Measurements from ENCODE around the gene DUSP1. TPM values are rescaled to one million over a fixed set of nuclear protein-coding genes. Genes with fewer than 3 reads are reported as not detected.

DUSP1 gene
- total and polyA plus RNA-seq, 10 of the 15 experiments (the other 5 are each of a cell fraction or from before 2014, with no cell fraction given): 1.4 to 6.2 (median 3.9) TPM

DNA sequence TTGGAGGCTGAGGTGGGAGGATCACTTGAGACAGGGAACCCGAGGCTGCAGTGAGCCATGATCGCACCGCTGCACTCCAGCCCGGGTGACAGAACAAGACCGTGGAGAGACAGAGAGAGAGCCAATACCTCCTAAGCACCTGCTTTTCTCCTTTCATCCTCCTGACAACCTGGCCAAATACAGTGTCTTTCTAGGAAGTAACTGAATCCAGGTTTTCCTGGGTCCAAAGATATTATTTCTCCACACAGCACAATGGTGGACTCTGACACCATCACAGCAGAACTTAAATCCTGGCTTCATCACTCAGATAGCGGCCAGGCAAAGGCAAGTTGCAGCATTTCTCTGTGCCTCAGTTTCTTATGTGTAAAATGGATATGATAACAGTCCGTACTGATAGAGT is 21.9 kb downstream of the DUSP1 start:
- ATAC-seq (no peak), DNase-seq (ENCODE audit: low read depth, low spot score) (no peak), FAIRE-seq (no peak)
- H3K4me3 ChIP-seq: no peak overlapping the region
- BruUV-seq (replicated peaks): no TSS peak
- H3K36me3 ChIP-seq (ENCODE audit: control insufficient read depth in 2 of 2, insufficient read depth in 2 of 2, low read length in 1 of 2): no peaks in the 10 kb centered on the region
- H3K4me1 ChIP-seq (ENCODE audit: control insufficient read depth, insufficient read depth, low read length): no peaks in the 10 kb centered on the region
- no peaks in the 10 kb centered on the region; the same call in 2 of the 3 replicates for H3K9me3 ChIP-seq (replicated peaks; ENCODE audit: control insufficient read depth, insufficient read depth, low read length)
- H3K9ac ChIP-seq (ENCODE audit: control insufficient read depth, insufficient read depth, low read length): no peak overlapping the region
- in situ Hi-C loops (cut with MboI) (no loop called here), intact Hi-C loops (cut with micrococcal nuclease; ENCODE audit: unreplicated experiment) (no loop called here)
- no peak overlapping the region for H3K4me2 ChIP-seq (ENCODE audit: control insufficient read depth, insufficient read depth)
- no peak overlapping the region for H2AFZ ChIP-seq (ENCODE audit: control insufficient read depth, low read depth, low read length)
- H3K27me3 ChIP-seq (replicated peaks in 1 of 2; ENCODE audit: control insufficient read depth in 2 of 2, insufficient read depth in 2 of 2, low read length in 1 of 2): no peaks in the 10 kb centered on the region
- no peaks in the 10 kb centered on the region for H4K20me1 ChIP-seq (ENCODE audit: control insufficient read depth, insufficient read depth)
- RAD21 ChIA-PET (ENCODE audit: unreplicated experiment): no interaction called here
- TF ChIP-seq FOXK2 (IDR thresholded peaks at IDR 0.05) (no peak), YBX1 (IDR thresholded peaks at IDR 0.05) (no peak)
- TF ChIP-seq, protein P1, sequence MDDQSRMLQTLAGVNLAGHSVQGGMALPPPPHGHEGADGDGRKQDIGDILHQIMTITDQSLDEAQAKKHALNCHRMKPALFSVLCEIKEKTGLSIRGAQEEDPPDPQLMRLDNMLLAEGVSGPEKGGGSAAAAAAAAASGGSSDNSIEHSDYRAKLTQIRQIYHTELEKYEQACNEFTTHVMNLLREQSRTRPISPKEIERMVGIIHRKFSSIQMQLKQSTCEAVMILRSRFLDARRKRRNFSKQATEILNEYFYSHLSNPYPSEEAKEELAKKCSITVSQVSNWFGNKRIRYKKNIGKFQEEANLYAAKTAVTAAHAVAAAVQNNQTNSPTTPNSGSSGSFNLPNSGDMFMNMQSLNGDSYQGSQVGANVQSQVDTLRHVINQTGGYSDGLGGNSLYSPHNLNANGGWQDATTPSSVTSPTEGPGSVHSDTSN (IDR thresholded peaks at IDR 0.05; ENCODE audit: insufficient replicate concordance, low read depth, low read length): no peak
- SMC1A ChIA-PET (ENCODE audit: uncharacterized antibody, unreplicated experiment): interaction anchor here (1.1 kb wide), 1 partner anchor 184 kb away, joined by 3 read pairs; no protein-coding TSS in a partner anchor
- POLR2A ChIA-PET: no interaction called here
- no peak overlapping the region for H3K27ac ChIP-seq (ENCODE audit: control insufficient read depth, insufficient read depth)
- H3K79me2 ChIP-seq (ENCODE audit: control insufficient read depth, insufficient read depth, low read length): no peaks in the 10 kb centered on the region
- CTCF ChIA-PET: no interaction called here
- 71% methylated on average over 7 of the region's 7 CpGs for WGBS (ENCODE audit: insufficient coverage, insufficient replicate concordance, low lambda C conversion rate, missing lambda C conversion rate)

GRCh38 chr5:172748341-172748843 is 22.6 kb downstream of the DUSP1 start:
- Histone ChIP-seq H3K9me3 (replicated peaks; ENCODE audit: control insufficient read depth, insufficient read depth, low read length) (no peaks in the 10 kb centered on the region; the same call in 2 of the 3 replicates), H3K36me3 (ENCODE audit: control insufficient read depth in 2 of 2, insufficient read depth in 2 of 2, low read length in 1 of 2) (no peaks in the 10 kb centered on the region), H3K4me2 (ENCODE audit: control insufficient read depth, insufficient read depth) (no peak overlapping the region), H3K4me1 (ENCODE audit: control insufficient read depth, insufficient read depth, low read length) (no peaks in the 10 kb centered on the region), H3K4me3 (no peak overlapping the region), H3K79me2 (ENCODE audit: control insufficient read depth, insufficient read depth, low read length) (no peaks in the 10 kb centered on the region), H2AFZ (ENCODE audit: control insufficient read depth, low read depth, low read length) (no peak overlapping the region), H3K27me3 (replicated peaks in 1 of 2; ENCODE audit: control insufficient read depth in 2 of 2, insufficient read depth in 2 of 2, low read length in 1 of 2) (no peaks in the 10 kb centered on the region), H3K27ac (ENCODE audit: control insufficient read depth, insufficient read depth) (no peak overlapping the region), H4K20me1 (ENCODE audit: control insufficient read depth, insufficient read depth) (no peaks in the 10 kb centered on the region), H3K9ac (ENCODE audit: control insufficient read depth, insufficient read depth, low read length) (no peak overlapping the region)
- ChIA-PET RAD21 (ENCODE audit: unreplicated experiment) (no interaction called here), SMC1A (ENCODE audit: uncharacterized antibody, unreplicated experiment) (no interaction called here), CTCF (no interaction called here), POLR2A (no interaction called here)
- in situ Hi-C loops (cut with MboI) (no loop called here), intact Hi-C loops (cut with micrococcal nuclease; ENCODE audit: unreplicated experiment) (no loop called here)
- 79% methylated on average over 35 of the region's 36 CpGs for WGBS (ENCODE audit: insufficient coverage, insufficient replicate concordance, low lambda C conversion rate, missing lambda C conversion rate)
- FAIRE-seq: no peak
- no TSS peak for BruUV-seq (replicated peaks)
- ATAC-seq: no peak
- no peak for DNase-seq (ENCODE audit: low read depth, low spot score)
- TF ChIP-seq CREB1 (IDR thresholded peaks at IDR 0.05; ENCODE audit: low read depth) (no peak), TARDBP (IDR thresholded peaks at IDR 0.05; ENCODE audit: borderline replicate concordance) (no peak), IKZF1 (conservative IDR thresholded peaks at IDR 0.05) (no peak), TCF3 (IDR thresholded peaks at IDR 0.05; ENCODE audit: borderline replicate concordance, insufficient read depth, low read depth, low read length) (no peak), JUND (IDR thresholded peaks at IDR 0.05; ENCODE audit: low read depth, low read length) (no peak), ZNF207 (IDR thresholded peaks at IDR 0.05; ENCODE audit: borderline replicate concordance) (no peak), WRNIP1 (IDR thresholded peaks at IDR 0.05; ENCODE audit: borderline replicate concordance, low read depth, low read length) (no peak), NBN (IDR thresholded peaks at IDR 0.05) (no peak), MTA3 (IDR thresholded peaks at IDR 0.05; ENCODE audit: borderline replicate concordance, low read length) (no peak), LARP7 (IDR thresholded peaks at IDR 0.05) (no peak), CBFB (IDR thresholded peaks at IDR 0.05; ENCODE audit: low read depth) (no peak), SMAD5 (IDR thresholded peaks at IDR 0.05; ENCODE audit: low read depth) (no peak), PAX5 (IDR thresholded peaks at IDR 0.05; ENCODE audit: borderline replicate concordance, low read depth, low read length) (no peak), YBX1 (IDR thresholded peaks at IDR 0.05) (no peak)
- TF ChIP-seq, protein P2, sequence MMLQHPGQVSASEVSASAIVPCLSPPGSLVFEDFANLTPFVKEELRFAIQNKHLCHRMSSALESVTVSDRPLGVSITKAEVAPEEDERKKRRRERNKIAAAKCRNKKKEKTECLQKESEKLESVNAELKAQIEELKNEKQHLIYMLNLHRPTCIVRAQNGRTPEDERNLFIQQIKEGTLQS (IDR thresholded peaks at IDR 0.05; ENCODE audit: borderline replicate concordance, extremely low read depth, low read depth, low read length): no peak
- TF ChIP-seq, protein P3, sequence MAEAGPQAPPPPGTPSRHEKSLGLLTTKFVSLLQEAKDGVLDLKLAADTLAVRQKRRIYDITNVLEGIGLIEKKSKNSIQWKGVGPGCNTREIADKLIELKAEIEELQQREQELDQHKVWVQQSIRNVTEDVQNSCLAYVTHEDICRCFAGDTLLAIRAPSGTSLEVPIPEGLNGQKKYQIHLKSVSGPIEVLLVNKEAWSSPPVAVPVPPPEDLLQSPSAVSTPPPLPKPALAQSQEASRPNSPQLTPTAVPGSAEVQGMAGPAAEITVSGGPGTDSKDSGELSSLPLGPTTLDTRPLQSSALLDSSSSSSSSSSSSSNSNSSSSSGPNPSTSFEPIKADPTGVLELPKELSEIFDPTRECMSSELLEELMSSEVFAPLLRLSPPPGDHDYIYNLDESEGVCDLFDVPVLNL (IDR thresholded peaks at IDR 0.05; ENCODE audit: low read depth, low read length): no peak

Data from GM12878 (cell line).